HG03139 (cell line): ENCODE measurements around the gene FRS2.

Source experiments
- ATAC-seq: cut with Tn5 transposase; IDR thresholded peaks from one replicate; pipeline ENCODE4 v1.9.1; 2021; ENCODE audit not compliant: unreplicated experiment

Gene FRS2

GRCh38 chr12:69464428-69464827 is 5.8 kb upstream of the FRS2 start:
- ATAC-seq = no peak

- ATAC-seq = no peak
These were observed 3.3 kb upstream of the FRS2 start for GRCh38 chr12:69466867-69467266.

GRCh38 chr12:69467366-69467765 is 2.8 kb upstream of the FRS2 start:
- no peak for ATAC-seq

- ATAC-seq = no peak
These were observed 1.8 kb upstream of the FRS2 start for GRCh38 chr12:69468237-69469026.

GRCh38 chr12:69469854-69470188 is 367 bp upstream of the FRS2 start:
- ATAC-seq = peak; percentile 7

- ATAC-seq = no peak
These were observed 865 bp downstream of the FRS2 start for GRCh38 chr12:69471076-69471430.

GRCh38 chr12:69471667-69472385 is 1.6 kb downstream of the FRS2 start:
- ATAC-seq = no peak

GRCh38 chr12:69473262-69473661 is 3.1 kb downstream of the FRS2 start:
- ATAC-seq = no peak

GRCh38 chr12:69474456-69474855 is 4.3 kb downstream of the FRS2 start:
- no peak for ATAC-seq

GRCh38 chr12:69475237-69475975 is 5.2 kb downstream of the FRS2 start:
- ATAC-seq = no peak

GRCh38 chr12:69476276-69477017 is 6.3 kb downstream of the FRS2 start:
- no peak for ATAC-seq

GRCh38 chr12:69479675-69480074 is 9.5 kb downstream of the FRS2 start:
- ATAC-seq = no peak

- ATAC-seq = no peak
These were observed 10.5 kb downstream of the FRS2 start for GRCh38 chr12:69480698-69481097.

- no peak for ATAC-seq
These were observed 10.9 kb downstream of the FRS2 start for GRCh38 chr12:69481133-69481532.

- ATAC-seq = no peak
These were observed 13.5 kb downstream of the FRS2 start for GRCh38 chr12:69483700-69484099.

GRCh38 chr12:69484428-69484827 is 14.2 kb downstream of the FRS2 start:
- no peak for ATAC-seq

- no peak for ATAC-seq
These were observed 20.9 kb downstream of the FRS2 start for GRCh38 chr12:69490920-69491643.

- ATAC-seq = no peak
These were observed 22.6 kb downstream of the FRS2 start for GRCh38 chr12:69492739-69493138.

GRCh38 chr12:69495071-69495470 is 24.9 kb downstream of the FRS2 start:
- no peak for ATAC-seq

GRCh38 chr12:69497308-69498026 is 27.3 kb downstream of the FRS2 start:
- peak; percentile 93 for ATAC-seq
